ENCODE measurements around the gene KRTAP2-4. TPM values are rescaled to one million over a fixed set of nuclear protein-coding genes. Genes with fewer than 3 reads are reported as not detected.

KRTAP2-4 gene
- total RNA-seq = not detected in 2 replicates

DNA sequence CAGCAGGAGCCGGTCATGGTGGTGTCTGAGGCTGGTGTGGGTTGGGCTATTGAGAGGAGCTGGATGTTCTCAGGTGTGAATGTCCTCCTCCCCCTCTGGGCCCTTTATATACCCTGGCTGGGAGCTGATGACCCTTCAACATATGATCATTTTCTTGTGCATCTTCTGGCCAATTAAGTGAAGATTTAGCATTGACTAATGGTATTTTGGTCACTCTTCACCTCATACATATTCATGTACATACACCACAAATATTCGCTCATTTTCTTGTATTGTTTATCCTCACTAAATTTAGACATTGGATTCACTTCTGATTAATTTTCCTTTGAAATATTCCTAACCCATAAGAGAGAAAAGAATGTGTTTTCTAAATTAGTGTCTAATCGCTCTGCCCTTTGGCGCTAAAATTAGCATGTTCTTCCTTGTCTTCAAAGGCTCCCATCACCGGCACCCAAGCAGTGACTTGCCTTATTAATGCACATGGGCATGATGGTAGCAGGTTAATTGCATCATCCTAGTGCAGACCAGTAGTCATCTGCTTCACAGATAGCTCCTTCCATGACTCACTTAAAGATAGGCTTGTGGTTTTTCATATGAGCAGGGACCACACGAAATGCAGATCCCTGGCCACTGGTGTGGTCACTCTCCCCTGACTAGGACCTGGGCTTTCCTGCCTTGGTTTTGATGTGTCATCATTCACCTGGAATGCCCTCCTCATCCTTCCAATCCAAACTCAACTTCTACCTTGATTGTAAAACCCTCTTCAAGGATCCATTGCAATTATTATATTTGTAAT is at the start of gene KRTAP2-4:
KRTAP2-4 (minus strand) TSS at position 51 of the 796 bp plus-strand sequence; CDS start at position 17, 34 bp downstream.

GRCh38 chr17:41105347-41105746 is 39.7 kb upstream of the KRTAP2-4 start, which contains the start of gene KRTAP4-9:
TSS of gene KRTAP4-9 (plus strand) at chr17:41105389. CDS start at chr17:41105389, 0 bp downstream.

DNA sequence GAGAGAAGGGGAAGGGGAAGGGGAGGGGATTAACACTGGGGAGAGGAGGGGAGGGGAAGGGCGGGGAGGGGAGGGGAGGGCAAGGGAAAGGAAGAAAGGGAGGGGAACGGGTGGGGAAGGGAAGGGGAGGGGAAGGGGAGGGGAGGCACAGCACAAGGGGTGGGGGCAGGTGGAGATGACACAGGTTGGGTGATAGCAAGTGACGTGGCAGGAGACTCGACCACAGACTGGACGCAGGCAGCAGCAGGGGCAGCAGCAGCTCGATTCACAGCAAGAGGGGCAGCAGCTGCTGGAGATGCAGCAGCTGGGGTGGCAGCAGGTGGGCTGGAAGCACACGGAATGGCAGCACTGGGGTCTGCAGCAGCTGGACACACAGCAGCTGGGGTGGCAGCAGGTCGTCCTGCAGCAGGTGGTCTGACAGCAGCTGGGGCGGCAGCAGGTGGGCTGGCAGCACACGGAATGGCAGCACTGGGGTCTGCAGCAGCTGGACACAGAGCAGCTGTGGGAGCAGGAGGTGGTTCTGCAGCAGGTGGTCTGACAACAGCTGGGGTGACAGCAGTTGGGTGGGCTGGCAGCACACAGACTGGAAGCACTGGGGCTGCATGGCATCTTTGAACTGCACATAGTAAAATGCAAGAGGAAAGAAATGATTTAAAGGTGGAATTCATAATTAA is 36.0 kb upstream of the KRTAP2-4 start, which contains the start of gene KRTAP4-16:
KRTAP4-16 (minus strand) TSS at position 624 of the 674 bp plus-strand sequence; CDS start at position 624, 0 bp downstream.

DNA sequence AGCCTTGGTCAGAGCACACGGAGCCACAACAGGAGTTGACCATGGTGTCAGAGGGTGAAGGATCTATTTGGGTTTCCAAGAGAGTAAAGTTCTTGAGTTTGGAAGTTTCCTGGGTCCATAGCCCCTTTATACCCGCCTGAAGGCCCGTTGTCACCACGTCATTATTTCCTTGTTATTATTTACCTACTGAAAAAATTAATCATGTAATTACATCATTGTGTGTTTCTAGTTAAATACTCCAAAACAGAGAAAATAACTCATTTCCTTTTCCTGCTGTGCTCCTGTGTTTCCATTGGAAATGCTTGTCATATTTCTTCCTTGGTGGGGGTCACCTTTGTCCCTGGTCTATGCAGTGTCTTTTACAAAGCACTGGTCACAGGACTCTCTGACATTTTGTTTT is 32.4 kb upstream of the KRTAP2-4 start, which contains the start of gene KRTAP4-8:
KRTAP4-8 (minus strand) TSS at position 101 of the 400 bp plus-strand sequence; CDS start at position 43, 58 bp downstream.

GRCh38 chr17:41084100-41084856 is 18.6 kb upstream of the KRTAP2-4 start, which contains the start of gene KRTAP4-7:
TSS of gene KRTAP4-7 (plus strand) at chr17:41084150. CDS start at chr17:41084207, 57 bp downstream.

GRCh38 chr17:41060052-41060604 is 5.6 kb downstream of the KRTAP2-4 start, which contains the start of gene KRTAP2-3:
TSS of gene KRTAP2-3 (minus strand) at chr17:41060114. CDS start at chr17:41060050, 64 bp downstream.

DNA sequence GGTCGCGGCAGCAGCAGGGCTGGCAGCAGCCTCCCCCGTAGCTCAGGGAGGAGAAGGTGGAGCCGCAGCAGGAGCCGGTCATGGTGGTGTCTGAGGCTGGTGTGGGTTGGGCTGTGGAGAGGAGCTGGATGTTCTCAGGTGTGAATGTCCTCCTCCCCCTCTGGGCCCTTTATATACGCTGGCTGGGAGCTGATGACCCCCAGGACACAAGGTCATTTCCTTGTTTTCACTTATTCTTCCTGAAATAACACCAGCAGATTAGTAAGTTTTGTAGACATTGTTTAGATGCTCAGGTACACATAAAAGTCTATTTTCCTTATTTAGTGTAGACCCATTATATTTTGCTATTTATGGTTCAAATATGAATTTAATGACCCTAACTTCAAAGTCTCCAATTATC is 10.5 kb downstream of the KRTAP2-4 start, which contains the start of gene KRTAP2-2:
KRTAP2-2 (minus strand) TSS at position 101 of the 400 bp plus-strand sequence; CDS start at position 82, 19 bp downstream.

GRCh38 chr17:41046735-41047465 is 18.8 kb downstream of the KRTAP2-4 start, which contains the start of gene KRTAP2-1:
TSS of gene KRTAP2-1 (minus strand) at chr17:41047316. CDS start at chr17:41047267, 49 bp downstream.

GRCh38 chr17:41040783-41041571 is 24.7 kb downstream of the KRTAP2-4 start, which contains the start of gene KRTAP1-1:
TSS of gene KRTAP1-1 (minus strand) at chr17:41041450. CDS start at chr17:41041397, 53 bp downstream.

DNA sequence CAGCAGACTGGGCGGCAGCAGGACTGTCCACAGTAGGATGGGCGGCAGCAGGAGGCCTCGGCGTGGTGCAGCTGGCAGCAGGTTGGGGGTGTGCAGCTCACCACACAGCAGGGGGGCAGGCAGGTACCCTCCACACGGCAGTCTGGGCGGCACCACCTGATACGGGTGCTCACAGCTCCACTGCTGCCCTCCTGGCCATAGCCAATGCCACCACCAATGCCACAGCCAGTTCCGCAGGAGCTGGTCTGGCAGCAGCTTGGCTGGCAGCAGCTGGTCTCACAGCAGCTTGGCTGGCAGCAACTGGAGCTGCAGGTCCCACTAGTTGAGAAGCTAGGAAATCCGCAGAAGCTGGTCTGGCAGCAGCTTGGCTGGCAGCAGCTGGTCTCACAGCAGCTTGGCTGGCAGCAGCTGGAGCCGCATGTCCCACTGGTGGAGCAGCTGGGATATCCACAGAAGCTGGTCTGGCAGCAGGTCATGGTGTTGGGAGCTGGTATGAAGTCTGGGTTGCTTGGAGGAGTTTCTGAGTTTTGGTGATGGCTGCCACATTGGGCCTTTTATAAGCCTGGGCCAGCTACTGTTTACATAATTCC is 31.2 kb downstream of the KRTAP2-4 start, which contains the start of gene KRTAP1-3:
KRTAP1-3 (minus strand) TSS at position 529 of the 590 bp plus-strand sequence; CDS start at position 476, 53 bp downstream.

GRCh38 chr17:41029633-41030245 is 35.9 kb downstream of the KRTAP2-4 start, which contains the start of gene KRTAP1-4:
TSS of gene KRTAP1-4 (minus strand) at chr17:41030195. CDS start at chr17:41030078, 117 bp downstream.

GRCh38 chr17:41026715-41027471 is 38.8 kb downstream of the KRTAP2-4 start, which contains the start of gene KRTAP1-5:
TSS of gene KRTAP1-5 (minus strand) at chr17:41027208. CDS start at chr17:41027155, 53 bp downstream.

Other genes with a start within 250 kb of the KRTAP2-4 start
- gene KRT10, start 243.3 kb downstream of the KRTAP2-4 start, total RNA-seq = 6.3 and 28.4 TPM in 2 replicates
- not detected in 2 replicates for gene KRT12, start 198.7 kb downstream of the KRTAP2-4 start, total RNA-seq
- not detected in 2 replicates for gene KRT20, start 180.6 kb downstream of the KRTAP2-4 start, total RNA-seq
- 1.2 and 2.6 TPM in 2 replicates for gene KRT23, start 128.2 kb downstream of the KRTAP2-4 start, total RNA-seq
- gene KRT39, start 98.9 kb downstream of the KRTAP2-4 start, total RNA-seq = not detected in 2 replicates
- gene KRT40, start 81.6 kb downstream of the KRTAP2-4 start, total RNA-seq = not detected in 2 replicates
- gene KRTAP3-3, start 71.7 kb downstream of the KRTAP2-4 start, total RNA-seq = not detected in 2 replicates
- not detected in 2 replicates for gene KRTAP3-2, start 66.0 kb downstream of the KRTAP2-4 start, total RNA-seq
- gene KRTAP3-1, start 56.8 kb downstream of the KRTAP2-4 start, total RNA-seq = not detected in 2 replicates
- not detected in 2 replicates for gene KRTAP1-5, start 38.7 kb downstream of the KRTAP2-4 start, total RNA-seq
- not detected in 2 replicates for gene KRTAP1-4, start 35.7 kb downstream of the KRTAP2-4 start, total RNA-seq
- not detected in 2 replicates for gene KRTAP1-3, start 31.0 kb downstream of the KRTAP2-4 start, total RNA-seq
- not detected in 2 replicates for gene KRTAP1-1, start 24.4 kb downstream of the KRTAP2-4 start, total RNA-seq
- not detected in 2 replicates for gene KRTAP2-1, start 18.6 kb downstream of the KRTAP2-4 start, total RNA-seq
- not detected in 2 replicates for gene KRTAP2-2, start 10.6 kb downstream of the KRTAP2-4 start, total RNA-seq
- gene KRTAP2-3, start 5.8 kb downstream of the KRTAP2-4 start, total RNA-seq = 0.15 and 0.62 TPM in 2 replicates
- not detected in 2 replicates for gene KRTAP4-7, start 18.3 kb upstream of the KRTAP2-4 start, total RNA-seq
- gene KRTAP4-8, start 32.3 kb upstream of the KRTAP2-4 start, total RNA-seq = not detected in 2 replicates
- gene KRTAP4-16, start 36.3 kb upstream of the KRTAP2-4 start, total RNA-seq = not detected in 2 replicates
- gene KRTAP4-9, start 39.5 kb upstream of the KRTAP2-4 start, total RNA-seq = not detected in 2 replicates
- not detected in 2 replicates for gene KRTAP4-11, start 52.5 kb upstream of the KRTAP2-4 start, total RNA-seq
- gene KRTAP4-12, start 58.3 kb upstream of the KRTAP2-4 start, total RNA-seq = not detected in 2 replicates
- not detected in 2 replicates for gene KRTAP4-6, start 74.7 kb upstream of the KRTAP2-4 start, total RNA-seq
- not detected in 2 replicates for gene KRTAP4-5, start 83.9 kb upstream of the KRTAP2-4 start, total RNA-seq
- not detected in 2 replicates for gene KRTAP4-4, start 94.9 kb upstream of the KRTAP2-4 start, total RNA-seq
- not detected in 2 replicates for gene KRTAP4-3, start 102.3 kb upstream of the KRTAP2-4 start, total RNA-seq
- not detected in 2 replicates for gene KRTAP4-2, start 112.3 kb upstream of the KRTAP2-4 start, total RNA-seq
- gene KRTAP4-1, start 119.0 kb upstream of the KRTAP2-4 start, total RNA-seq = not detected in 2 replicates
- not detected in 2 replicates for gene KRTAP9-1, start 124.0 kb upstream of the KRTAP2-4 start, total RNA-seq
- not detected in 2 replicates for gene KRTAP9-2, start 160.8 kb upstream of the KRTAP2-4 start, total RNA-seq
- not detected in 2 replicates for gene KRTAP9-3, start 166.6 kb upstream of the KRTAP2-4 start, total RNA-seq
- not detected in 2 replicates for gene KRTAP9-8, start 172.1 kb upstream of the KRTAP2-4 start, total RNA-seq
- gene KRTAP9-4, start 183.8 kb upstream of the KRTAP2-4 start, total RNA-seq = not detected in 2 replicates
- gene KRTAP9-9, start 189.5 kb upstream of the KRTAP2-4 start, total RNA-seq = not detected in 2 replicates
- not detected in 2 replicates for gene KRTAP9-6, start 199.5 kb upstream of the KRTAP2-4 start, total RNA-seq
- not detected in 2 replicates for gene KRTAP9-7, start 209.8 kb upstream of the KRTAP2-4 start, total RNA-seq
- not detected in 2 replicates for gene KRTAP29-1, start 237.0 kb upstream of the KRTAP2-4 start, total RNA-seq
- gene KRTAP16-1, start 243.4 kb upstream of the KRTAP2-4 start, total RNA-seq = not detected in 2 replicates
- not detected in 2 replicates for gene KRTAP17-1, start 249.8 kb upstream of the KRTAP2-4 start, total RNA-seq

Measured in hair follicular keratinocyte (primary cell).